Nephron (organoid): ENCODE data around the gene ZCCHC14.
"Not testable (repeated sequence)": the region's sequence is repeated elsewhere in the genome, so short reads cannot be mapped to it uniquely, and the experiment has no call there.

Source experiments
- H3K27ac Mint-ChIP-seq, 3 experiments: 2 replicates each; pipeline ENCODE4 v1.8.0; 2020; ENCODE audit warnings: mixed read lengths in 3 of 3, mild to moderate bottlenecking in 2 of 3, moderate library complexity in 1 of 3
- H3K27me3 Mint-ChIP-seq: 2 replicates; pipeline ENCODE4 v1.8.0; 2021; ENCODE audit warnings: low read depth, mild to moderate bottlenecking, moderate library complexity, mixed read lengths
- H3K36me3 Mint-ChIP-seq: 2 replicates; pipeline ENCODE4 v1.8.0; 2020; ENCODE audit warnings: low read depth, mixed read lengths
- H3K4me1 Mint-ChIP-seq: 2 replicates; pipeline ENCODE4 v1.8.0; 2020; ENCODE audit warnings: mixed read lengths
- H3K4me3 Mint-ChIP-seq, 3 experiments: 2 replicates each; pipeline ENCODE4 v1.8.0; 2020; ENCODE audit warnings: mild to moderate bottlenecking in 3 of 3, mixed read lengths in 3 of 3, moderate library complexity in 2 of 3
- H3K9me3 Mint-ChIP-seq: 2 replicates; pipeline ENCODE4 v1.8.0; 2020; ENCODE audit warnings: mixed read lengths
- CTCF ChIP-seq, 3 experiments: fragments of 200-600 bp; sonication (generic); IDR thresholded peaks; one replicate each; pipeline ENCODE4 v1.5.0; 2021; ENCODE audit warnings: antibody characterized with exemption in 3 of 3; ENCODE audit not compliant: unreplicated experiment in 3 of 3

ZCCHC14 gene

GRCh38 chr16:87484487-87485331 lies 8.1 kb downstream of the ZCCHC14 start:
- Mint-ChIP-seq H3K4me3 (peak overlapping the region in 1 of 3 experiments; percentile 11), H3K4me1 (peaks cover 85% of the 10 kb centered on the region), H3K27me3 (peaks cover 3% of the 10 kb centered on the region), H3K27ac (peak overlapping the region; percentile 3 to 39 (median 20)), H3K36me3 (peaks cover 22% of the 10 kb centered on the region), H3K9me3 (no peaks in the 10 kb centered on the region)
- no peak for TF ChIP-seq CTCF (IDR thresholded peaks at IDR 0.05; ENCODE audit: unreplicated experiment in 3 of 3)

DNA sequence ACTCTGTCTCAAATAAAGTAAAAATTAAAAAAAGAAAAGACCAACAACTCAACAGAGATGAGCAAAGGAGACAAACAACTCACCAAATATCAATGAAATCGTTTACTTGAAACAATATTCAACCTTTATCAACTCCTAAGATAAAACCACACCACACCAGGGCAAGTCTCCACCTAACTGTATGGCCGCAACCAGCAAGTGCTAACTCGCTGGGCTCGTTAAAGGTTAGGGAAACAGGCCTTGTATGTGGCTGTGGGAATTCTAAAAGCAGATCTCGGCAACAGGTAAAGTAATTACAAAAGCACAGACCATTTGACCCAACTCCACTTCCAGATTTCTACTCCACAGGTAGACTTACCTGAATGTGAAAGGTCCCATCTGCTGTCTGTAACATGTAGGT lies 9.3 kb downstream of the ZCCHC14 start:
- Mint-ChIP-seq H3K4me3 (no peak overlapping the region), H3K9me3 (no peaks in the 10 kb centered on the region), H3K27me3 (peaks cover 3% of the 10 kb centered on the region), H3K36me3 (peaks cover 26% of the 10 kb centered on the region), H3K4me1 (peaks cover 72% of the 10 kb centered on the region), H3K27ac (peak overlapping the region in 1 of 3 experiments; percentile 2)
- TF ChIP-seq CTCF (IDR thresholded peaks at IDR 0.05; ENCODE audit: unreplicated experiment in 3 of 3) = no peak

DNA sequence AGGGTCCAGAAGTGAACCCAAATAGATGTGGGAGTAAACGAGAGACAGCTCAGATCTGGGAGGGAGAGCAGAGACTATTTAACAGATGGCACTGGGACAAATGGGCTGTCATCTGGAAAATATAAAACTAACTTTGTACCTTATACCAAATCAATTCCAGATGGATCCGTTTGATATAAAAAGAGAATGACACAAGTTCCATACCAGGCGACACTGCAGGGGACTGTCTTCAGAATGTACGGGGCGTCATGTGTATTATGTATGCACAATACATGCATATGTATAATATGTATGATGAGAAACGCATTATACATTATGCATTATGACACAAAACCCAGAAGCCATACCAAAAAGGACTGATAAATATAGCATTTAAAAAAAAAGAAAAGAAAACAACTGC lies 10.2 kb downstream of the ZCCHC14 start:
- H3K36me3 Mint-ChIP-seq = peaks cover 32% of the 10 kb centered on the region
- not testable (repeated sequence) for H3K9me3 Mint-ChIP-seq, H3K27ac Mint-ChIP-seq, H3K27me3 Mint-ChIP-seq, H3K4me3 Mint-ChIP-seq
- peaks cover 72% of the 10 kb centered on the region for H3K4me1 Mint-ChIP-seq

DNA sequence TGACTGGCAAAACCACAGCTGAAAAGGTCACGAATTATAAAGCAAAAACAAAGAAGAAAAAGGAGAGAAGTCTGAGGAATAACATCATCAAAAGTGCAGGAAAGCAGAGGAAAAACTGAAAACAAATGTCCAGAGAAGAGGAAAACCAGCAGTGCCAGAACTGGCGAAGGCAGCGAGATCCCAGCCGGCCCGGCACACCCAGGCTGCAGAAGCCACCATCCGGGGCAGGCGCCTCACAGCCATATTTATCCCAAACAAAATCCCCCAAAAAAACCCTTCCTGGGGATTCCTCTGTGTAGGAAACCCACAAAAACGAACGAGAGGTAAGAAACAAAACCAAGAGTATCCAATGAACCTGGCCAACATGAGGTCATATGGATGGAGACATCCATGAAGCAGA lies 10.6 kb downstream of the ZCCHC14 start:
- TF ChIP-seq CTCF (IDR thresholded peaks at IDR 0.05; ENCODE audit: unreplicated experiment in 3 of 3) = no peak
- Mint-ChIP-seq H3K4me1 (peaks cover 69% of the 10 kb centered on the region), H3K36me3 (peaks cover 32% of the 10 kb centered on the region), H3K27me3 (peaks cover 3% of the 10 kb centered on the region), H3K9me3 (no peaks in the 10 kb centered on the region), H3K27ac (no peak overlapping the region), H3K4me3 (no peak overlapping the region)

DNA sequence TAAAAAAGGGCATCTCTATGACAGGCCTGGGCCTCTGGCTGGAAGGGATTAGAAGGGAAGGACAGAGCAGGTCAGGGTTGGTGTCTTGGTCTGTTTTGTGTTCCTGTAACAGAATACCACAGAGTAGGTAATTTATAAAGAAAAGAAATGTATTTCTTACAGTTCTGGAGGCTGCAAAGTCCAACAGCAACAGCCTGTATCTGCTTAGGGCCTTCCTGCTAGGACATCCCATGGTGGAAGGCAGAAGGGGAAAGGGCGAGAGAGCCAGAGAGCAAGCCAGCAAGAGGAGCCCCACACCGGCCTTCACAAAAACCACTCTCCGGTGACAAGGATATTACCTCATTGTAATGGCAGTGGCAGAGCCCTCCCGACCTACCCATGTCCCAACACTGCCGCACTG lies 11.1 kb downstream of the ZCCHC14 start:
- not testable (repeated sequence) for H3K9me3 Mint-ChIP-seq, H3K4me3 Mint-ChIP-seq, H3K27me3 Mint-ChIP-seq, H3K27ac Mint-ChIP-seq
- Mint-ChIP-seq H3K4me1 (peaks cover 64% of the 10 kb centered on the region), H3K36me3 (peaks cover 32% of the 10 kb centered on the region)

DNA sequence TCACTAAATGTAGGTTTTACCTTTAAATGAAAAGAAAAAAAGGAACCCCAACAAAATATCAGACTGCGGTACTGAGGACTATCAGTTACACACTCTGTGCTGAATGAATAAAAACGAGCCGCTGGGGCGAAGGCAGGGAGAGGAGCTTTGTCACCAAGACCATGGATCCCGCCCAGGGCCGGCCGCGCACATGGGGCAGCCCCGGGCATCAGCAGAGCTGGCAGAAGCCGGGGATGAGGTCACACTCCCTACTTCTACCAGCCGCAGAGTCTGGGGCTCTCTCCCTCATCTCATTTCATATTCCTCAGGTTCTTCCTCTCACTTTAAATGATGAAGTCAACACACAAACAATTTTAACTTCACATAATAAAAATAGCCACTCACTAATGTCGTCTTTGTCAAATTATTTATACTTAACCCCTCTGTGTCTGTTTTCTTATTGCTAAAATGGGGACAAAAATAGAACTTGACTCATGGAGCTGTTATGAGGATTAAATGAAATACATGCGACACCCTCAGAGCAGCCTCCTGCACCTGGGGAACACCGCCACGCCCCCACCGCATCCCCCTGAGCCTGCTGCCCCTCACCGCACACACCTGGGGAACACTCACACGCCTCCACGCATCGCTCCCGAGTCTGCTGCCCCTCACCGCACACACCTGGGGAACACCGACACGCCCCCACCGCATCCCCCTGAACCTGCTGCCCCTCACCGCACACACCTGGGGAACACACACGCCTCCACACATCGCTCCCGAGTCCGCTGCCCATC lies 15.4 kb downstream of the ZCCHC14 start:
- Mint-ChIP-seq H3K36me3 (peaks cover 36% of the 10 kb centered on the region), H3K4me1 (peaks cover 49% of the 10 kb centered on the region), H3K27ac (peak overlapping the region in 1 of 3 experiments; percentile 12)
- not testable (repeated sequence) for H3K27me3 Mint-ChIP-seq, H3K4me3 Mint-ChIP-seq, H3K9me3 Mint-ChIP-seq

DNA sequence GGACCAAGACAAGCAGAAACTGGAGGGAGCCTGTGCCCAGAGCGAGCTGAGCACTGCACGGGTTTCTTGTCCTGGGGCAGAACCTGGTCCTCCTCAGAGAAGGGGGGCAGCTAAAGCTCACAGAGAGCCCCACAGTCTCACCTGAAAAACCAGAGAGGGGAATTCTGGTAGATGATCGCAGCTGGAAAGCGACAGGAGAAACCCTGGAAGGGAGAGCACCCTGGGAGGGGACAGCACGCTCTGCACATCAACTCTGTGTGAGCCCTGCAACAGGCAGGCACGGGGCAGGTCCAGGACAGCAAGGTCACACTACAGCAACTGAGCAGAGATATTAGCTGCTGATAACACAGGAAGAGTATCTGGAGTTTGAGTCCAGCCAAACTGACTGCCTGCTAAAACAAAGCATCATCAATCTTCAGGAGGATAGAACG lies 18.2 kb downstream of the ZCCHC14 start:
- peaks cover 51% of the 10 kb centered on the region for H3K4me1 Mint-ChIP-seq
- H3K27ac Mint-ChIP-seq = peak overlapping the region in 1 of 3 experiments; percentile 54
- H3K4me3 Mint-ChIP-seq = no peak overlapping the region
- H3K36me3 Mint-ChIP-seq = peaks cover 21% of the 10 kb centered on the region
- no peaks in the 10 kb centered on the region for H3K27me3 Mint-ChIP-seq
- no peaks in the 10 kb centered on the region for H3K9me3 Mint-ChIP-seq
- TF ChIP-seq CTCF (IDR thresholded peaks at IDR 0.05; ENCODE audit: unreplicated experiment in 3 of 3) = no peak
